ENCODE measurements around the gene ARL6IP1. TPM values are rescaled to one million over a fixed set of nuclear protein-coding genes. Genes with fewer than 3 reads are reported as not detected.
"Not testable (repeated sequence)": the region's sequence is repeated elsewhere in the genome, so short reads cannot be mapped to it uniquely, and the experiment has no call there.

ARL6IP1 gene
- total RNA-seq, 1 donor from 2014 or later, result 109 TPM

DNA sequence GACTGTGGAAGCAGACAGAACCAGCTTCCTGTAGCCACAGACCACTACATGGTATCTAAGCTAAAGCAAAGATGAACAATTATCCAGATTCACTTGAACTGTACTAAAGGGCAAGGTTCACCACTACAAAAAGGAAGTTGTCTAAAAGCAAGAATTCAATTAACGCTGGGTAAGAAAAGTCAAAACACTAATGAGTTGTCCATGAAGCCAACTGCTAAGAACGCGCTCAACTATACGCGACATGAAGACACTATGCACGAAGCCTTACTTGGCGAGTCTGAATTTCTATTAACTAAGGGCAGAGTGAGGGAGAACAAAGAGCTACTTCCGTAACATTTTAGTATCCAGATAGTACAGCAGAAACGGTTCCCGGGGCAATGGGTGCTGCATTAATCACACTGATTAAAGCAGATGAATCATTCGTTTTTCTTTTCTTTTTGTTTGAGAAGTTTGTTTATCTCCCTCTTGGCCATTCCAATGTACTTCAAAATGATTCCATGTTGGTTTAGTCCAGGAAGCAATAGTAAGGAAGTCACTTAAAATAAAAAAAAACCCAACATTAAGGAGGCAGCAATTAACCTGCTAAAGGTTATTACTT is 8.4 kb downstream of the ARL6IP1 start:
- DNase-seq (ENCODE audit: low spot score), result no peak
- Mint-ChIP-seq H3K9me3 (no peaks in the 10 kb centered on the region), H3K27ac (peak overlapping the region; percentile 46), H3K4me3 (no peak overlapping the region), H3K36me3 (ENCODE audit: low read depth) (peaks cover 68% of the 10 kb centered on the region), H3K27me3 (ENCODE audit: insufficient read depth) (peaks cover 1% of the 10 kb centered on the region), H3K4me1 (ENCODE audit: low read depth) (peaks cover 59% of the 10 kb centered on the region)
- intact Hi-C loops (cut with micrococcal nuclease), result no loop called here

DNA sequence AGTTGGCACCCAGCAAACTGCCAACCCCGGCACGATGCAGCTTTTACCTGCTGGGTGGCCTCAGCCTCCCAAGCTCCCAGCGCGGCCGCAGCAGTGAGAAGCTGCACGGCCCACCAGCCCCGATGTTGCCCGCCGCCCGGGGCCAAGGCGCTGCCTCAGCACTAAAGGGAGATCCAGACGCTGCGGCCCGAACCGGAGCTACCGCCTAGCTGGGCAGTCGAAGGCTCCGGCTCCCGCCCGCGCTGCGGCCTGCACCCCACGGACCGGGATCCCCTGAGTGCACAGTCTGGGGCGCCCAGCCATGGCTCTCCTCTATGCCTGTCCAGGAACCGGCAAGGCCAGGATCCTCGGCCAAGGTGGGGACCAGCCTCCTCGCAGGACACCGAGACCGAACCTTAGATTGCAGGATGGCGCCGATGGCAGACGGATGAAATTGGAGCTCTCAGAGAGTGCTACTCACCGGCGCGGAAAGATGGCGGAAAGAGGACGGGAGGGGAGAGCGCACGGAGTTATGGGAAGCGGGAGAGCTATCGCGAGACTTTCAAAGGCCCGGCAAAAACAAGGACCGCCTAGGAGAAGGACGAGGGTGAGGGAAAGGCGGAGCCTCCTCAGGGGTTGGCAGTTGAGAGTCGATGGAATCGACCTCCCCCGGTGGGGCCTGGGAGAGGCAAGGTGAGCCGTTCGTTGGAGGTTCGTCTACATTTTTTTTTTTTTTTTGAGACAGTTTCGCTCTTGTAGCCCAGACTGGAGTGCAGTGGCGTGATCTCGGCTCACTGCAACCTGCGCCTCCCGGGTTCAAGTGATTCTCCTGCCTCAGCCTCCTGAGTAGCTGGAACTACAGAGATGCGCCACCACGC is 11.3 kb downstream of the ARL6IP1 start, which contains the start of gene RPS15A:
TSS of gene RPS15A (minus strand) at position 485 of the 857 bp plus-strand sequence. CDS start 1,221 bp downstream, outside the sequence.
- intact Hi-C loops (cut with micrococcal nuclease), result loop anchor here (1.0 to 5.0 kb wide), 6 partner anchors 11 to 732 kb away; partner anchors contain the start of genes ARL6IP1, COQ7, GDE1 and SMG1
- Mint-ChIP-seq H3K4me1 (ENCODE audit: low read depth) (peaks cover 64% of the 10 kb centered on the region), H3K36me3 (ENCODE audit: low read depth) (peaks cover 76% of the 10 kb centered on the region), H3K9me3 (no peaks in the 10 kb centered on the region), H3K4me3 (peak within 1 kb of the TSS; percentile 95), H3K27me3 (ENCODE audit: insufficient read depth) (peaks cover 1% of the 10 kb centered on the region), H3K27ac (peak within 1 kb of the TSS; percentile 85)
- DNase-seq (ENCODE audit: low spot score), result peak; percentile 92

- H3K9me3 Mint-ChIP-seq, result no peaks in the 10 kb centered on the region
- H3K27me3 Mint-ChIP-seq (ENCODE audit: insufficient read depth), result peaks cover 1% of the 10 kb centered on the region
- peak overlapping the region; percentile 95 for H3K4me3 Mint-ChIP-seq
- peak overlapping the region; percentile 85 for H3K27ac Mint-ChIP-seq
- H3K4me1 Mint-ChIP-seq (ENCODE audit: low read depth), result peaks cover 70% of the 10 kb centered on the region
- intact Hi-C loops (cut with micrococcal nuclease), result loop anchor here (5.0 kb wide), 1 partner anchor 328 kb away; no protein-coding TSS in a partner anchor
- DNase-seq (ENCODE audit: low spot score), result no peak
- peaks cover 80% of the 10 kb centered on the region for H3K36me3 Mint-ChIP-seq (ENCODE audit: low read depth)
These were observed 11.9 kb downstream of the ARL6IP1 start for GRCh38 chr16:18789515-18789849.

- Mint-ChIP-seq H3K4me1 (ENCODE audit: low read depth) (peaks cover 71% of the 10 kb centered on the region), H3K9me3 (no peaks in the 10 kb centered on the region), H3K27me3 (ENCODE audit: insufficient read depth) (peaks cover 1% of the 10 kb centered on the region), H3K4me3 (peak overlapping the region; percentile 95), H3K36me3 (ENCODE audit: low read depth) (peaks cover 80% of the 10 kb centered on the region), H3K27ac (peak overlapping the region; percentile 85)
- no peak for DNase-seq (ENCODE audit: low spot score)
- intact Hi-C loops (cut with micrococcal nuclease), result loop anchor here (5.0 kb wide), 1 partner anchor 328 kb away; no protein-coding TSS in a partner anchor
These were observed 12.4 kb downstream of the ARL6IP1 start for GRCh38 chr16:18788828-18789514.

DNA sequence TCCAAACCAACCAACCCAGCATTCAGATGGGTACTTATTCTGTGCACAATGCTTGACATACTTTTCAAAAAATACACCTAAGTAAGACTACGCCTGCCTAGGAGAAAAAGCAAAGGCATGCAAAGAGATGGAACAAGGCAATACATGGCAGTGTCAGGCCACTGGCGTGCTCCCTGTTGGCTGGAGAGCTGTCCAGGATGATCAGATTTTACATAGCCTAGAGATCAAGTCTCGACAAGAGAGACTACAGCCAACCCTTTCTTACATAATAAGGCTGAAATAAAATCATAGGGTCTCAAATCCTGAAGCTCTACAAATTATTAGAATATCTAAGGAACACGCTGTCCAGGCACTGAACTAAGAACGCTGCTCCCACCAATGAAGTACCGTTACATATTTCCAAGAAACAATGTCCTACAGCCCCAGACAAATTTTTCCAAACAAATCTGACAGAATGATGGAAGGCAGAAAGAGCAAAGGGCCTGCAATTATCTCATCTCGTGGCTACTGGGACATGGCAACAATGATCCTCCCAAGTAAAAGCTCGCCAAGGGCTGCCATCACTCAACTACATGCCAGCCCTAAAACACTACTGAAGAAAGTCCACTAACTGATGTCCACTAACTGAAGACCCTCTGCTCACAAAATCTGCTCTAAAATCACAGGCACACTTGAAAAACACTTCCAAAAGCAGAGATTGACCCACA is 16.3 kb downstream of the ARL6IP1 start:
- H3K9me3 Mint-ChIP-seq, result no peaks in the 10 kb centered on the region
- no peak for DNase-seq (ENCODE audit: low spot score)
- intact Hi-C loops (cut with micrococcal nuclease), result loop anchor here (5.0 kb wide), 1 partner anchor 332 kb away; no protein-coding TSS in a partner anchor
- peaks cover 59% of the 10 kb centered on the region for H3K4me1 Mint-ChIP-seq (ENCODE audit: low read depth)
- peak overlapping the region; percentile 65 for H3K27ac Mint-ChIP-seq
- peak overlapping the region; percentile 58 for H3K4me3 Mint-ChIP-seq
- H3K36me3 Mint-ChIP-seq (ENCODE audit: low read depth), result peaks cover 66% of the 10 kb centered on the region
- peaks cover under 1% of the 10 kb centered on the region for H3K27me3 Mint-ChIP-seq (ENCODE audit: insufficient read depth)

GRCh38 chr16:18783430-18784341 is 17.7 kb downstream of the ARL6IP1 start:
- peak overlapping the region; percentile 29 for H3K27ac Mint-ChIP-seq
- H3K4me3 Mint-ChIP-seq, result no peak overlapping the region
- H3K36me3 Mint-ChIP-seq (ENCODE audit: low read depth), result peaks cover 54% of the 10 kb centered on the region
- H3K27me3 Mint-ChIP-seq (ENCODE audit: insufficient read depth), result no peaks in the 10 kb centered on the region
- peaks cover 49% of the 10 kb centered on the region for H3K4me1 Mint-ChIP-seq (ENCODE audit: low read depth)
- intact Hi-C loops (cut with micrococcal nuclease), result loop anchor here (1.0 kb wide), 1 partner anchor 12 kb away; no protein-coding TSS in a partner anchor
- no peak for DNase-seq (ENCODE audit: low spot score)
- no peaks in the 10 kb centered on the region for H3K9me3 Mint-ChIP-seq

- Mint-ChIP-seq H3K4me1 (ENCODE audit: low read depth) (peaks cover 41% of the 10 kb centered on the region), H3K27me3 (ENCODE audit: insufficient read depth) (no peaks in the 10 kb centered on the region), H3K36me3 (ENCODE audit: low read depth) (peaks cover 46% of the 10 kb centered on the region), H3K9me3 (no peaks in the 10 kb centered on the region), H3K4me3 (no peak overlapping the region), H3K27ac (no peak overlapping the region)
- no peak for DNase-seq (ENCODE audit: low spot score)
- intact Hi-C loops (cut with micrococcal nuclease), result loop anchor here (1.0 kb wide), 1 partner anchor 12 kb away; no protein-coding TSS in a partner anchor
These were observed 18.5 kb downstream of the ARL6IP1 start for GRCh38 chr16:18782697-18783429.

DNA sequence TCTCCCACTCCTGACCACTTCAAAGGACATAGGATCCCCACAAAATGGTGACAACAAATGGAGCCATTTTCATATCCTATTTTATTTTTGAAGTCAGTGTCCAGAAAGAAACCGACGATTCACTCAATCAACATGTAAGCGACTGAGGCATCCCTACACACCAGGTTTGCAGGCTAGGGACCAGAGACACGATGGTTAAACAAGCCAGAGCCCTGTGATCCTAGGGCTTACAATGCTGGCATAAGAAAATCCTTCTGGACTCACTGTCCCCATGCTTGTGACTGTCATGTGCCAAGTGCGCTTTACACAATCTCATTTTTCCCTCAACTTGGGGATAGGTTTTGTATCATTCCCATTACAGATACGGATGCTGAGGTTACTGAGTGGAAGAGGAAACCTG is 20.1 kb downstream of the ARL6IP1 start:
- H3K4me3 Mint-ChIP-seq; H3K9me3 Mint-ChIP-seq; DNase-seq (ENCODE audit: low spot score); intact Hi-C loops (cut with micrococcal nuclease); H3K27ac Mint-ChIP-seq; H3K27me3 Mint-ChIP-seq (ENCODE audit: insufficient read depth): not testable (repeated sequence)
- Mint-ChIP-seq H3K4me1 (ENCODE audit: low read depth) (peaks cover 29% of the 10 kb centered on the region), H3K36me3 (ENCODE audit: low read depth) (peaks cover 31% of the 10 kb centered on the region)

DNA sequence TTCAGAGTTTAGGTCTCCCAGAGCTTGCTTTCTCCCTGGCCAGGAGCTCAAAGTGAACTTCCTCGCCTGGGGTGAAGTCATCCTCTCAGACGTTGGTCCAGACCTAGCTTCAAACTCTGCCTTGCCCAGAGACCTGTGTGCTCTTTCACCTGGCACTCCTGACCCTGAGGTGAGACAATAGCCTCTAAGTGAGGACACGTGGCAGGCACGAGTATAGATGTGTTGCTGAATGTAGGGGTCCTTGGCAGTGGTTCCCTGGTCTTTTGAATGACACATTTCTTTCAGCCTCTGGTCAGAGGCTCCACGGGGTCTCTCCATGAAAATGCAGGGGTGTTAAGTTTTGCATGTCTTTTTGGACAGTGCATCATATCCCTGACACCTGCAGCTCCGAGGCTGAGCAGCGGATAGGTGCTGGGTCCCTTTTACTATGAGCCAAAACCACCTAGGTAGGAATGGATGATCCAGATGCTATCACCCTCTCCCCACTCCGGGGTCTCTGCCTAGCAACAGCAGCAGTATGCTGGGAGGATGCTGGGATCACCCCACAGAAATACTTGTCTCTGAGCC is 20.8 kb downstream of the ARL6IP1 start:
- H3K27me3 Mint-ChIP-seq (ENCODE audit: insufficient read depth); H3K9me3 Mint-ChIP-seq; DNase-seq (ENCODE audit: low spot score); H3K4me3 Mint-ChIP-seq; H3K27ac Mint-ChIP-seq; intact Hi-C loops (cut with micrococcal nuclease): not testable (repeated sequence)
- Mint-ChIP-seq H3K36me3 (ENCODE audit: low read depth) (peaks cover 25% of the 10 kb centered on the region), H3K4me1 (ENCODE audit: low read depth) (peaks cover 22% of the 10 kb centered on the region)

DNA sequence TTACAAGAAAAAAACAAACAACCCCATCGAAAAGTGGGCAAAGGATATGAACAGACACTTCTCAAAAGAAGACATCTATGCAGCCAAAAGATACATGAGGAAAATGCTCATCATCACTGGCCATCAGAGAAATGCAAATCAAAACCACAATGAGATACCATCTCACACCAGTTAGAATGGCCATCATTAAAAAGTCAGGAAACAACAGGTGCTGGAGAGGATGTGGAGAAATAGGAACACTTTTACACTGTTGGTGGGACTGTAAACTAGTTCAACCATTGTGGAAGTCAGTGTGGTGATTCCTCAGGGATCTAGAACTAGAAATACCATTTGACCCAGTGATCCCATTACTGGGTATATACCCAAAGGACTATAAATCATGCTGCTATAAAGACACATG is 23.7 kb downstream of the ARL6IP1 start:
- H3K4me3 Mint-ChIP-seq; intact Hi-C loops (cut with micrococcal nuclease); DNase-seq (ENCODE audit: low spot score); H3K27me3 Mint-ChIP-seq (ENCODE audit: insufficient read depth); H3K4me1 Mint-ChIP-seq (ENCODE audit: low read depth); H3K27ac Mint-ChIP-seq; H3K9me3 Mint-ChIP-seq; H3K36me3 Mint-ChIP-seq (ENCODE audit: low read depth): not testable (repeated sequence)

DNA sequence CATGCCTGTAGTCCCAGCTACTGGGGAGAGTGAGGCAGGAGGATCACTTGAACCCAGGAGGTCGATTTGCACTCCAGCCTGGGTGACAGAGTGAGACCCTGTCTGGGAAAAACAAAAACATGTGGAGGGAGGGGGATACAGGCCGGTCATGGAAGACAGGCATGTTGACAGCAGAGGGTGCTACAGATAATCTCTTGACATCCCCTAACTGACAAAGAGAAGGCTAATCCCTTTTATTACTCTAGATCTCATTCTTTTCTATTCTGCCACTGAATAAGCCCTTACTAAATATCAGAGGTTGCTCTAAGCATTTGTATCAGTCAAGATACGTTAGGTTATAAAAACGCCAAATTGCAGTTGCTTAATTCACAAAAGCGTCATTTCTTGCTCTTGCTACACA is 25.0 kb downstream of the ARL6IP1 start:
- DNase-seq (ENCODE audit: low spot score); H3K36me3 Mint-ChIP-seq (ENCODE audit: low read depth); H3K4me1 Mint-ChIP-seq (ENCODE audit: low read depth); H3K9me3 Mint-ChIP-seq; intact Hi-C loops (cut with micrococcal nuclease); H3K4me3 Mint-ChIP-seq; H3K27ac Mint-ChIP-seq; H3K27me3 Mint-ChIP-seq (ENCODE audit: insufficient read depth): not testable (repeated sequence)

All from activated T-helper 1 cell treated with anti-CD3 and anti-CD28 coated beads, Interleukin-12 subunit alpha, Interleukin-12 subunit beta, Interleukin-2, Interleukin-4 antibody, amounts not matched to agents 30 ng/mL and 10 ng/mL and 1 ng/mL, durations not matched to agents 14 hours and 24 hours and 36 hours (primary cell).